Prostate gland (tissue), 2 donors: Measurements from ENCODE around the gene TSPAN18. TPM values are rescaled to one million over a fixed set of nuclear protein-coding genes. Genes with fewer than 3 reads are reported as not detected.

ENCODE experiments used
- DNase-seq: peaks from one replicate; pipeline ENCODE4 v3.0.0-alpha.2; 2019; ENCODE audit warnings: low spot score
- H3K27ac ChIP-seq, 2 donors: fragments of 200-600 bp; sonication (generic); 2 replicates each; pipeline ENCODE4 v1.5.1; 2017 to 2019
- H3K27me3 ChIP-seq: fragments of 200-600 bp; sonication (generic); replicated peaks from 2 replicates; pipeline ENCODE4 v1.5.1; 2019; ENCODE audit not compliant: insufficient read depth
- H3K36me3 ChIP-seq, 2 donors: fragments of 200-600 bp; sonication (generic); 1 replicate in 1 of 2; 2 replicates in 1 of 2; pipeline versions ENCODE4 v1.5.1 to v1.8.1; 2017 to 2019
- H3K4me1 ChIP-seq: fragments of 200-600 bp; sonication (generic); replicated peaks from 2 replicates; pipeline ENCODE4 v1.5.1; 2019
- H3K4me3 ChIP-seq, 2 donors: fragments of 200-600 bp; sonication (generic); 2 replicates each; pipeline ENCODE4 v1.5.1; 2017 to 2019
- H3K9me3 ChIP-seq: fragments of 200-600 bp; sonication (generic); 2 replicates; pipeline ENCODE4 v1.5.1; 2017
- CTCF ChIP-seq, 4 experiments: fragments of 200-600 bp in 2 of 4; fragments of 450-650 bp in 2 of 4; sonication (generic) in 2 of 4; IDR thresholded peaks; 1 replicate in 3 of 4; 2 replicates in 1 of 4; pipeline ENCODE4 v1.5.1; 2016 to 2019; ENCODE audit warnings: antibody characterized with exemption in 4 of 4, mild to moderate bottlenecking in 2 of 4, moderate library complexity in 2 of 4
- POLR2A ChIP-seq: fragments of 450-650 bp; IDR thresholded peaks from one replicate; pipeline ENCODE4 v1.6.1; 2016; ENCODE audit warnings: antibody characterized with exemption, mild to moderate bottlenecking
- POLR2AphosphoS5 ChIP-seq: sonication (generic); formaldehyde crosslinking; IDR thresholded peaks from one replicate; pipeline ENCODE4 v1.6.1; 2017; ENCODE audit warnings: antibody characterized with exemption
- WGBS: methylation state at CpG from one replicate; pipeline ENCODE4 v1.1.5; 2018; 5-methylcytosine and 5-hydroxymethylcytosine counted together
- intact Hi-C: fragments of 100-400 bp; cut with DNase I; formaldehyde crosslinking; loops from one replicate; pipeline ENCODE4 v1.14.2; 2022
- total RNA-seq, 2 donors: library from RNA; depleted of rRNA; stranded (reverse); fragments of >200 nt; gene quantifications; one replicate each; pipeline ENCODE4 v1.1.0, GENCODE V29; 2016

Gene TSPAN18
- total RNA-seq, 2 donors from 2014 or later, result 4.1 to 6.6 TPM

GRCh38 chr11:44849424-44849823, 122.7 kb downstream of the TSPAN18 start:
- H3K4me3 ChIP-seq, result no peak overlapping the region
- TF ChIP-seq POLR2AphosphoS5, result no peak
- TF ChIP-seq CTCF (IDR thresholded peaks at IDR 0.05), result no peak
- TF ChIP-seq POLR2A, result no peak
- intact Hi-C loops, result no loop called here
- H3K4me1 ChIP-seq, result no peaks in the 10 kb centered on the region
- no peaks in the 10 kb centered on the region for H3K36me3 ChIP-seq
- 79% methylated on average over 4 of the region's 4 CpGs for WGBS
- no peak for DNase-seq
- no peaks in the 10 kb centered on the region for H3K9me3 ChIP-seq
- no peak overlapping the region for H3K27ac ChIP-seq
- no peaks in the 10 kb centered on the region for H3K27me3 ChIP-seq

DNA sequence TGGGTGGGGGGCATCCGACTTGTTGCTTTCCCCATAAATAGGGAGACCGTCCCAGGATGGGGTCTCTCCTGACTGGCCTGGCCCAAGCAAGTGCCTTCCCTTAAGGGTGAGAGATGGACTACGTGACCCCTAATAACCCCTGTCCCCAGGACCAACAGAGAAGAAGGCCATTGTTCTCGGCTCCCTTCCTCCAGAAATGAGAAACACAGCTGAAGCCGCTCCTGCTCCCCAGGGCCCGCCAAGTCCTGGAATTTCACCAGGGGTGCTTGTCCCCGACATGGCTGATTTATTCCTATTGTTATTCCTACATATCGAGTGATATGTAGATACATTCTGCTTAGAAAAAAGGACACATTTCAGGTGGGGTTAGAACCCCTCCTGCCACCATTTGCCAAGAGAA, 123.2 kb downstream of the TSPAN18 start:
- intact Hi-C loops, result no loop called here
- TF ChIP-seq POLR2AphosphoS5, result no peak
- TF ChIP-seq CTCF (IDR thresholded peaks at IDR 0.05), result no peak
- no peak for TF ChIP-seq POLR2A
- Histone ChIP-seq H3K4me1 (no peaks in the 10 kb centered on the region), H3K27me3 (no peaks in the 10 kb centered on the region), H3K4me3 (no peak overlapping the region), H3K36me3 (no peaks in the 10 kb centered on the region), H3K27ac (no peak overlapping the region), H3K9me3 (no peaks in the 10 kb centered on the region)
- WGBS, result 79% methylated on average over 8 of the region's 8 CpGs
- DNase-seq, result no peak

DNA sequence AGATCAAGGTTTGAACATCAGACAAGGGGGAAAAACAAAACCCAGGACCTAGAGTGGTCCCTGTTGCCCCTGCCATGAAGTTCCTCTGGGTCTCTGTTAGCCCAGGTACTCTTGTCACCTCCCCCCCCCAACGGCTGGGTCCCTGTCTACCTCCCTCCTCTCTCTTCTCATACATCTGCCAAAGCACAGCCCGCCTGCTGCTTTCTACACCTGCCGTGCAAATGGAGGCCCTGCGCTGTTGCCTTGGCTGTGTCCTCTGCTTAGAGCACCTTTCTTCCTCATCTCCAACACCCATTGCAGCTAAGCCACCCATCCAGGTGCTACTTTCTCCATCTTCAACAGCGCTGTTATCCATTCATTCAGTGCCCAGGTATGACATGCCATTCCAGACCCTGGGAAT, 124.7 kb downstream of the TSPAN18 start:
- H3K4me1 ChIP-seq, result no peaks in the 10 kb centered on the region
- no peak overlapping the region for H3K27ac ChIP-seq
- no peaks in the 10 kb centered on the region for H3K36me3 ChIP-seq
- no peak for DNase-seq
- TF ChIP-seq POLR2AphosphoS5, result no peak
- no peak for TF ChIP-seq CTCF (IDR thresholded peaks at IDR 0.05)
- TF ChIP-seq POLR2A, result no peak
- no peak overlapping the region for H3K4me3 ChIP-seq
- 85% methylated on average over 5 of the region's 5 CpGs for WGBS
- no peaks in the 10 kb centered on the region for H3K27me3 ChIP-seq
- no peaks in the 10 kb centered on the region for H3K9me3 ChIP-seq
- intact Hi-C loops, result no loop called here

DNA sequence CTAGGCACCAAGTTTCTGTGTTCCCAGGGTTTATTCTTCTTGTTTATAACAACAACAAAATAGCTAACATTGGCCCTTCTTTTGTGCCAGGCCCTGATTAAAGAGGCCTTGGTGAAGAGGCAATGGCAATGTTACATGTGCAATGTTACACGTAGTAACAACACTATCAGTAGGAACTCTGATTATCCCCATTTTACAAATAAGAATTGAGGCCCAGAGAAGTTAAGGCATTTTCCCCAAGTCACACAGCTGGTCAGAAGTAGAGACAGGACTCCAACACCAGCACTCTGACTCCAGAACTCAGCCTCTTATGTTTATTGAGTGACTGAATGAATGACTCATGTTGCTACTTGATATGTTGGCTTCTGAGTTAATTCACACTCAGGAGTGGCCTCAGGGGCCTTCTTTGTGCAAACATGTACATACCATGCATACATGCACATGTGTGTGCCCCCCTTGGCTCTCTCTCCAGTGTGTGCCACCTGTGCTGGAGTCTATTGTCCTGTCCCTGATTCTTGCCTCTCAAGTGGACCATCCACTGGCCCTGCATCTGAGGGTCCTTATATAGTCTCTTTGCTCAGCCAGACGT, 125.5 kb downstream of the TSPAN18 start:
- no peak overlapping the region for H3K27ac ChIP-seq
- 66% methylated on average over 2 of the region's 2 CpGs for WGBS
- DNase-seq, result no peak
- no peaks in the 10 kb centered on the region for H3K27me3 ChIP-seq
- H3K4me1 ChIP-seq, result no peaks in the 10 kb centered on the region
- no peak for TF ChIP-seq POLR2A
- TF ChIP-seq POLR2AphosphoS5, result no peak
- no peak for TF ChIP-seq CTCF (IDR thresholded peaks at IDR 0.05)
- H3K36me3 ChIP-seq, result no peaks in the 10 kb centered on the region
- no peak overlapping the region for H3K4me3 ChIP-seq
- H3K9me3 ChIP-seq, result no peaks in the 10 kb centered on the region
- intact Hi-C loops, result no loop called here

- Histone ChIP-seq H3K27me3 (no peaks in the 10 kb centered on the region), H3K4me3 (no peak overlapping the region), H3K27ac (no peak overlapping the region), H3K4me1 (no peaks in the 10 kb centered on the region), H3K36me3 (no peaks in the 10 kb centered on the region), H3K9me3 (no peaks in the 10 kb centered on the region)
- TF ChIP-seq POLR2A (no peak), POLR2AphosphoS5 (no peak), CTCF (IDR thresholded peaks at IDR 0.05) (no peak)
- intact Hi-C loops, result no loop called here
- WGBS, result 74% methylated on average over 5 of the region's 5 CpGs
- no peak for DNase-seq
Measured at GRCh38 chr11:44852952-44853351, 126.2 kb downstream of the TSPAN18 start.
